Heart left ventricle (tissue), 16 donors: ENCODE results near the gene RINT1. TPM values are rescaled to one million over a fixed set of nuclear protein-coding genes. Genes with fewer than 3 reads are reported as not detected.

ENCODE experiments used
- ATAC-seq, 4 donors: fragments of 200-7000 bp; cut with Tn5 transposase; one replicate each; pipeline ENCODE4 v1.9.1; 2020 to 2022; ENCODE audit warnings: moderate library complexity in 4 of 4, mild to moderate bottlenecking in 3 of 4, moderate number of reproducible peaks in 1 of 4
- DNase-seq, 5 donors: peaks; one replicate each; pipeline ENCODE4 v3.0.0-alpha.2; 2020
- H3K27ac ChIP-seq, 12 donors: fragments of 200-600 bp; sonication (generic) in 4 of 12; one replicate each; pipeline versions ENCODE4 v1.5.0 to v1.8.0; 2016 to 2022; ENCODE audit warnings: mild to moderate bottlenecking in 2 of 12
- H3K27me3 ChIP-seq, 9 donors: fragments of 200-600 bp; sonication (generic) in 2 of 9; one replicate each; pipeline versions ENCODE4 v1.5.1 to v1.8.0; 2016 to 2022; ENCODE audit warnings: mild to moderate bottlenecking in 3 of 9
- H3K36me3 ChIP-seq, 9 donors: fragments of 200-600 bp; sonication (generic) in 2 of 9; one replicate each; pipeline versions ENCODE4 v1.5.0 to v1.8.0; 2018 to 2022; ENCODE audit warnings: mild to moderate bottlenecking in 2 of 9
- H3K4me1 ChIP-seq, 12 donors: fragments of 200-600 bp; sonication (generic) in 4 of 12; one replicate each; pipeline versions ENCODE4 v1.5.0 to v1.8.0; 2016 to 2022; ENCODE audit warnings: mild to moderate bottlenecking in 3 of 12
- H3K4me3 ChIP-seq, 12 donors: fragments of 200-600 bp; sonication (generic) in 4 of 12; one replicate each; pipeline versions ENCODE4 v1.5.0 to v1.8.0; 2017 to 2022; ENCODE audit warnings: mild to moderate bottlenecking in 9 of 12, moderate library complexity in 4 of 12
- H3K9me3 ChIP-seq, 12 donors: fragments of 200-600 bp; sonication (generic) in 4 of 12; one replicate each; pipeline versions ENCODE4 v1.5.0 to v1.8.0; 2016 to 2022; ENCODE audit warnings: mild to moderate bottlenecking in 1 of 12
- POLR2A ChIP-seq, 2 donors: fragments of 450-650 bp; IDR thresholded peaks; one replicate each; pipeline ENCODE4 v1.6.1; 2017; ENCODE audit warnings: antibody characterized with exemption in 2 of 2, mild to moderate bottlenecking in 2 of 2, moderate library complexity in 2 of 2
- WGBS, 4 donors: extraction: QIAGEN DNeasy Blood & Tissue Kit in 2 of 4; methylation state at CpG; one replicate each; pipeline versions ENCODE4 v1.1.5 to v1.1.7; 2013 to 2018; 5-methylcytosine and 5-hydroxymethylcytosine counted together
- intact Hi-C, 10 donors: fragments of 100-400 bp; cut with DNase I; formaldehyde crosslinking; loops; one replicate each; pipeline versions ENCODE4 v1.11.1 to v1.14.2; 2022
- polyA plus RNA-seq, 2 donors: library from polyadenylated mRNA; stranded (reverse); fragments of 200-250 nt; gene quantifications; one replicate each; pipeline ENCODE4 v1.2.3, GENCODE V29; 2013
- total RNA-seq, 9 donors: library from RNA; depleted of rRNA in 2 of 9; stranded (reverse); fragments of >200 nt in 2 of 9; fragmentation: NEBNext Ultra II Directional in 3 of 9; extraction: Animal tissue kit (Norgen Biotek cat#: 25700) in 3 of 9; gene quantifications; one replicate each; pipeline versions ENCODE4 v1.1.0 to v1.2.4, GENCODE V29; 2016 to 2023
- TF ChIP-seq, protein P1 (sequence below), 12 donors: fragments of 200-600 bp; sonication (generic) in 4 of 12; IDR thresholded peaks; one replicate each; pipeline versions ENCODE4 v1.5.0 to v1.8.0; 2018 to 2022; ENCODE audit warnings: antibody characterized with exemption in 12 of 12, mild to moderate bottlenecking in 5 of 12
- donor health status: ischemic (EF 13 %, LVEDD 7.1; RV severe dilation, severe dysfunction).
- donor health status: healthy with polysubstance abuse.
- donor health status: DM: no; HTN: yes; CAD: no.
- donor health status: DM: no; HTN: no; CAD: no.
- donor health status: ischemic (EF 25% LVEDD 6.9; RV normal size, moderate dysfunction).
- donor health status: ischemic (EF 25% LVEDD 5.7; RV mildly dilated, moderate dysfunction).
- donor health status: healthy.
- donor health status: DM: yes; HTN: yes; CAD: no.
- donor health status: ischemic (EF 35%, LVEDD 5.7; RV mildly dilated, moderate dysfunction).
- donor health status: nonischemic (EF 11% LVEDD 7.7; RV severe dilation, severe dysfunction).
- donor health status: DM: yes; HTN: yes; CAD: no.
- donor health status: PGD.
- donor health status: ischemic (EF 29% LVEDD 5.4; RV normal size, mild dysfunction).
- donor health status: nonischemic (EF 23%, LVEDD 6.1; RV moderate dilation, normal function).

Gene RINT1
- total and polyA plus RNA-seq, 11 donors, result 9.2 to 16.0 (median 13.3) TPM

DNA sequence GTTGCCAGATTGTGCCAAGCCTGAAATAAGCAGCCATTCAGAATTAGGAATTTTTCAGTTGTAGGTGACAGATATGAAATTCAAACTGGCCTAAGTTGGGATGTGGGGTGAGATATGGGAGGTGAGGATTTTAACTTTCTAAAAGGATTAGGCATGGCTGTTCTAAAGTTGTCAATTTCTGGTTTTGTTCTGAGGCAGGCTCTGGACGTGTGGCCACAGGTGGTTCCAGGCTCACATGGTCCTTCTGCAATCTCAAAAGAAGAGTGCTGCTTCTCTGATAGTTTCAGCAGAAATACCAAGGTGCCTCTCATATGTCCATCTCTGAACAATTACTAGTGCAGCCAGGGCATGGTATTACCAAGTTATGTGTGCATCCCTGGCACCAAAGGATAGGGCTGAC is 27.9 kb downstream of the RINT1 start:
- H3K4me3 ChIP-seq, result no peak overlapping the region
- H3K27ac ChIP-seq, result no peak overlapping the region
- intact Hi-C loops, result no loop called here
- H3K27me3 ChIP-seq, result no peaks in the 10 kb centered on the region
- TF ChIP-seq, protein P1, sequence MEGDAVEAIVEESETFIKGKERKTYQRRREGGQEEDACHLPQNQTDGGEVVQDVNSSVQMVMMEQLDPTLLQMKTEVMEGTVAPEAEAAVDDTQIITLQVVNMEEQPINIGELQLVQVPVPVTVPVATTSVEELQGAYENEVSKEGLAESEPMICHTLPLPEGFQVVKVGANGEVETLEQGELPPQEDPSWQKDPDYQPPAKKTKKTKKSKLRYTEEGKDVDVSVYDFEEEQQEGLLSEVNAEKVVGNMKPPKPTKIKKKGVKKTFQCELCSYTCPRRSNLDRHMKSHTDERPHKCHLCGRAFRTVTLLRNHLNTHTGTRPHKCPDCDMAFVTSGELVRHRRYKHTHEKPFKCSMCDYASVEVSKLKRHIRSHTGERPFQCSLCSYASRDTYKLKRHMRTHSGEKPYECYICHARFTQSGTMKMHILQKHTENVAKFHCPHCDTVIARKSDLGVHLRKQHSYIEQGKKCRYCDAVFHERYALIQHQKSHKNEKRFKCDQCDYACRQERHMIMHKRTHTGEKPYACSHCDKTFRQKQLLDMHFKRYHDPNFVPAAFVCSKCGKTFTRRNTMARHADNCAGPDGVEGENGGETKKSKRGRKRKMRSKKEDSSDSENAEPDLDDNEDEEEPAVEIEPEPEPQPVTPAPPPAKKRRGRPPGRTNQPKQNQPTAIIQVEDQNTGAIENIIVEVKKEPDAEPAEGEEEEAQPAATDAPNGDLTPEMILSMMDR (IDR thresholded peaks at IDR 0.05), result no peak
- ATAC-seq, result no peak
- 80 to 100% (median 84%) methylated on average over 1 of the region's 1 CpG for WGBS, 4 donors
- H3K9me3 ChIP-seq, result no peaks in the 10 kb centered on the region
- H3K36me3 ChIP-seq, result peaks cover 0 to 100% (median 93%) of the 10 kb centered on the region in 9 donors
- no peak for DNase-seq
- no peaks in the 10 kb centered on the region for H3K4me1 ChIP-seq

DNA sequence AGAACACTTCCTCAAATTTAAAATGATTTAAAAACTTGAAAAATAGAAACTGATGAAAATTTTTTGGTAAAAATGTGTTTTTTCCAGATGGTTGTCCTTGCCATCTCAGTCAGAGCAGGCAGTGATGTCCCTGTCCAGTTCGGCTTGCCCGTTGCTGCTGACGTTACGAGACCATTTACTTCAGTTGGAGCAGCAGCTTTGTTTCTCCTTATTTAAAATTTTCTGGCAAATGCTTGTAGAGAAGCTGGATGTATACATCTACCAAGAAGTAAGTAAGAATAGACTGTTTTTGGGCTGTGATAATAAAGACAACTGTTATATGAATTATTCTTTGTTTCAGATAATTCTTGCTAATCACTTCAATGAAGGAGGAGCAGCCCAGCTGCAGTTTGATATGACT is 33.2 kb downstream of the RINT1 start:
- intact Hi-C loops, result no loop called here
- DNase-seq (no peak), ATAC-seq (no peak)
- H3K4me1 ChIP-seq, result no peaks in the 10 kb centered on the region
- peaks cover 0 to 98% (median 93%) of the 10 kb centered on the region in 9 donors for H3K36me3 ChIP-seq
- no peak for TF ChIP-seq POLR2A (IDR thresholded peaks at IDR 0.05)
- TF ChIP-seq, protein P1 (IDR thresholded peaks at IDR 0.05), result no peak
- H3K27ac ChIP-seq, result no peak overlapping the region
- no peaks in the 10 kb centered on the region for H3K9me3 ChIP-seq
- 95 to 98% (median 97%) methylated on average over 4 of the region's 4 CpGs for WGBS, 4 donors
- no peaks in the 10 kb centered on the region for H3K27me3 ChIP-seq
- H3K4me3 ChIP-seq, result no peak overlapping the region

DNA sequence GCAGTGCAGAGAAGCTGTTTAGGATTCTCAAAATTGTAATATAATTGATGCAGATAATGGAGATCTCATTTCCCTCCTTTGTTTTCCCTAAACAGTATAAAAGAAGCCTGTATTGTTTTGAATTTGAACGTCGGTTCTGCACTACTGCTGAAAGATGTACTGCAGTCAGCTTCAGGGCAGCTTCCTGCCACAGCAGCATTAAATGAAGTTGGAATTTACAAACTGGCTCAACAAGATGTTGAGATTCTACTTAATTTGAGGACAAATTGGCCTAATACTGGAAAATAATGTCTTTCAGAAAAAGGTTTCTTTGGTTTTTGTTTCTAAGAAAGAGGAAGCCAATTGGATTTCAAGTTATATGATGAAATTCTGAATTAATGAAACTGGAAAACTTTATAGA is 35.0 kb downstream of the RINT1 start:
- no peaks in the 10 kb centered on the region for H3K4me1 ChIP-seq
- 59 to 67% (median 65%) methylated on average over 2 of the region's 2 CpGs for WGBS, 4 donors
- H3K27ac ChIP-seq, result no peak overlapping the region
- no peak overlapping the region for H3K4me3 ChIP-seq
- intact Hi-C loops, result no loop called here
- peaks cover 0 to 80% (median 76%) of the 10 kb centered on the region in 9 donors for H3K36me3 ChIP-seq
- no peaks in the 10 kb centered on the region for H3K9me3 ChIP-seq
- TF ChIP-seq, protein P1 (IDR thresholded peaks at IDR 0.05), result no peak
- TF ChIP-seq POLR2A (IDR thresholded peaks at IDR 0.05), result no peak
- DNase-seq (no peak), ATAC-seq (no peak)
- no peaks in the 10 kb centered on the region for H3K27me3 ChIP-seq

DNA sequence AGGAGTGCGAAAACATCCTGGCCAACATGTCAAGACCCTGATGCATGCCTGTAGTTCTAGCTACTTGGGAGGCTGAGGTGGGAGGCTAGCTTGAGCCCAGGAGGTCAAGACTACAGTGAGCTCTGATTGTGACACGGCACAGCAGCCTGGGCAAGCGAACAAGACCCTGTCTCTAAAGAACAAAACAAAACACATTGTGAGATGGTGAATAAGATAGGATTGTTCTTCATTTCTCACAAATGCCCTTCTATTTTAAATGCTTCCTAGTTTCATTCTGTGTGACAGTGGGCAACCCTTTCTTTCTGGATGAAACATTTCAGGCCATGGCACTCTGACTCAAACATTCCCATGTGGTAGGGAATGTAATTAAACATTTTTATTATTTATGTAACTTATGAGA is 35.8 kb downstream of the RINT1 start:
- Histone ChIP-seq H3K4me3 (no peak overlapping the region), H3K36me3 (peaks cover 0 to 72% (median 68%) of the 10 kb centered on the region in 9 donors), H3K4me1 (no peaks in the 10 kb centered on the region), H3K27me3 (no peaks in the 10 kb centered on the region), H3K27ac (no peak overlapping the region), H3K9me3 (no peaks in the 10 kb centered on the region)
- intact Hi-C loops, result no loop called here
- TF ChIP-seq, protein P1 (IDR thresholded peaks at IDR 0.05), result no peak
- no peak for TF ChIP-seq POLR2A (IDR thresholded peaks at IDR 0.05)
- ATAC-seq, result no peak
- DNase-seq, result no peak
- 91 to 96% (median 95%) methylated on average over 3 of the region's 3 CpGs for WGBS, 4 donors
